ENCODE measurements around the gene TMEM232.

DNA sequence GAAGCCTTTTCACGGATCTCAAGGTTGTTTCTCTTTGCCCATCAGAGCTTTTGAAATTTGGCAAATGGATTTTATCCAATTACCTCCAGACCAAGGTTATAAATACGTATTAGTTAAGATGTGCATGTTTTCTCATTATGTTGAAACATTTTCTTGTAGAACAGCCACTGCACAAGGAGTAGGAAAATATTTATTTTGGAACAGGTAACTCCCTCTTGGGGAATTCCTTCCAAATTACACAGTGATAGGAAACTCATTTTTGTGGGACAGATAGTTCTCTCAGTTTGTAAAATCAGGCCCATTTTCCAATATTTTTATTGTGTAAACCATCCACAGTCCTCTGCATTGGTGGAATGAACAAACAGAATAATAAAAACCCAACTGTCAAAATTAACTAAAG, 23.0 kb downstream of the TMEM232 start:
- TF ChIP-seq, protein P1, sequence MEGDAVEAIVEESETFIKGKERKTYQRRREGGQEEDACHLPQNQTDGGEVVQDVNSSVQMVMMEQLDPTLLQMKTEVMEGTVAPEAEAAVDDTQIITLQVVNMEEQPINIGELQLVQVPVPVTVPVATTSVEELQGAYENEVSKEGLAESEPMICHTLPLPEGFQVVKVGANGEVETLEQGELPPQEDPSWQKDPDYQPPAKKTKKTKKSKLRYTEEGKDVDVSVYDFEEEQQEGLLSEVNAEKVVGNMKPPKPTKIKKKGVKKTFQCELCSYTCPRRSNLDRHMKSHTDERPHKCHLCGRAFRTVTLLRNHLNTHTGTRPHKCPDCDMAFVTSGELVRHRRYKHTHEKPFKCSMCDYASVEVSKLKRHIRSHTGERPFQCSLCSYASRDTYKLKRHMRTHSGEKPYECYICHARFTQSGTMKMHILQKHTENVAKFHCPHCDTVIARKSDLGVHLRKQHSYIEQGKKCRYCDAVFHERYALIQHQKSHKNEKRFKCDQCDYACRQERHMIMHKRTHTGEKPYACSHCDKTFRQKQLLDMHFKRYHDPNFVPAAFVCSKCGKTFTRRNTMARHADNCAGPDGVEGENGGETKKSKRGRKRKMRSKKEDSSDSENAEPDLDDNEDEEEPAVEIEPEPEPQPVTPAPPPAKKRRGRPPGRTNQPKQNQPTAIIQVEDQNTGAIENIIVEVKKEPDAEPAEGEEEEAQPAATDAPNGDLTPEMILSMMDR (IDR thresholded peaks at IDR 0.05): no peak
- no peak for TF ChIP-seq POLR2A (IDR thresholded peaks at IDR 0.05)

Measured in lower leg skin (tissue), 3 donors.